Measurements from ENCODE around the gene CAPZA1.
"Not testable (repeated sequence)": the region's sequence is repeated elsewhere in the genome, so short reads cannot be mapped to it uniquely, and the experiment has no call there.

Gene CAPZA1

GRCh38 chr1:112618721-112619517 is 713 bp upstream of the CAPZA1 start, which contains the start of gene ST7L (continued):
- TF ChIP-seq SP7 (tag by site-specific recombination; IDR thresholded peaks at IDR 0.05) (peak; percentile 40; the same call in 1 of the 2 replicates), ZNF610 (tag by site-specific recombination; IDR thresholded peaks at IDR 0.05; ENCODE audit: borderline replicate concordance) (no peak), ZFP41 (tag by site-specific recombination; IDR thresholded peaks at IDR 0.05; ENCODE audit: borderline replicate concordance) (no peak), ZNF555 (tag by site-specific recombination; conservative IDR thresholded peaks at IDR 0.05) (no peak), TRIM28 (IDR thresholded peaks at IDR 0.05; ENCODE audit: borderline replicate concordance, low read length) (peak; percentile 47; the same call in 1 of the 2 replicates), ZBTB11 (tag by site-specific recombination; conservative IDR thresholded peaks at IDR 0.05; ENCODE audit: low read depth) (peak; percentile 36; the same call in 1 of the 2 replicates), ZNF341 (tag by site-specific recombination; IDR thresholded peaks at IDR 0.05; ENCODE audit: low read depth) (peak; percentile 82; the same call in 1 of the 2 replicates)

- ChIA-PET CTCF (interaction anchor here (0.8 to 1.4 kb wide), 3 partner anchors 119 to 215 kb away, joined by 3 to 8 read pairs (median 3); no protein-coding TSS in a partner anchor), POLR2A (interaction anchor here (2.3 to 3.2 kb wide), 2 partner anchors 54 to 80 kb away, joined by 9 to 22 read pairs; partner anchors contain the start of gene MOV10)
- no peaks in the 10 kb centered on the region for H3K4me1 ChIP-seq (ENCODE audit: control insufficient read depth, insufficient read depth, low read length)
- H3K4me3 ChIP-seq (ENCODE audit: low read depth, low read length), result peak overlapping the region; percentile 99
- H3K9me3 ChIP-seq (ENCODE audit: control insufficient read depth, insufficient read depth, low read depth, low read length), result no peaks in the 10 kb centered on the region
- H3K27ac ChIP-seq (ENCODE audit: extremely low read depth, low read depth, low read length), result peak overlapping the region; percentile 94
- TF ChIP-seq ZNF645 (tag by site-specific recombination; IDR thresholded peaks at IDR 0.05) (no peak), KLF10 (tag by site-specific recombination; IDR thresholded peaks at IDR 0.05) (no peak), KLF8 (tag by site-specific recombination; IDR thresholded peaks at IDR 0.05) (peak; percentile 3; the same call in 1 of the 2 replicates), ZNF175 (tag by site-specific recombination; IDR thresholded peaks at IDR 0.05) (no peak), ZNF324 (tag by site-specific recombination; IDR thresholded peaks at IDR 0.05) (no peak)
- peaks cover 9 to 11% of the 10 kb centered on the region in 2 experiments for H3K36me3 ChIP-seq (ENCODE audit: control insufficient read depth in 2 of 2, insufficient read depth in 1 of 2, low read length in 2 of 2)
Observed at GRCh38 chr1:112620377-112620695, 704 bp downstream of the CAPZA1 start.

GRCh38 chr1:112624493-112624892 is 4.9 kb downstream of the CAPZA1 start:
- not testable (repeated sequence) for H3K4me1 ChIP-seq (ENCODE audit: control insufficient read depth, insufficient read depth, low read length); H3K4me3 ChIP-seq (ENCODE audit: low read depth, low read length); H3K9me3 ChIP-seq (ENCODE audit: control insufficient read depth, insufficient read depth, low read depth, low read length); H3K27ac ChIP-seq (ENCODE audit: extremely low read depth, low read depth, low read length)
- TF ChIP-seq ATF2 (tag by site-specific recombination; IDR thresholded peaks at IDR 0.05; ENCODE audit: low read depth) (peak; percentile 80), ZNF362 (tag by site-specific recombination; IDR thresholded peaks at IDR 0.05) (peak; percentile 60; the same call in 1 of the 2 replicates), PRDM1 (tag by site-specific recombination; IDR thresholded peaks at IDR 0.05) (0 out of 2 replicates have a peak, but pooled peaks have one; percentile 27), ZNF629 (tag by site-specific recombination; IDR thresholded peaks at IDR 0.05) (0 out of 2 replicates have a peak, but pooled peaks have one; percentile 40)
- ChIA-PET POLR2A (interaction anchor here (0.6 to 0.7 kb wide), 2 partner anchors 734 to 1233 kb away, joined by 3 to 6 read pairs; no protein-coding TSS in a partner anchor), CTCF (interaction anchor here (0.8 kb wide), 1 partner anchor 233 kb away, joined by 3 read pairs; no protein-coding TSS in a partner anchor)
- peaks cover 0 to 18% of the 10 kb centered on the region in 2 experiments; a peak in 2 of 3 replicates for H3K36me3 ChIP-seq (ENCODE audit: control insufficient read depth in 2 of 2, insufficient read depth in 1 of 2, low read length in 2 of 2)

Measured in HEK293 (cell line).